GM19239 (cell line): Measurements from ENCODE around the gene SOD1.
"Not testable (repeated sequence)": the region's sequence is repeated elsewhere in the genome, so short reads cannot be mapped to it uniquely, and the experiment has no call there.

Source experiments
- DNase-seq: peaks from one replicate; pipeline ENCODE4 v3.0.0; 2011; ENCODE audit warnings: low spot score; ENCODE audit not compliant: insufficient read length
- FAIRE-seq: peaks from 2 replicates; lab custom pipeline; 2011; peaks lifted over from hg19 to GRCh38; lab: Jason Lieb, UNC

SOD1 gene

GRCh38 chr21:31654821-31655580, 4.5 kb upstream of the SOD1 start:
- DNase-seq, FAIRE-seq: not testable (repeated sequence)

- FAIRE-seq (no peak), DNase-seq (no peak)
These were observed 3.0 kb upstream of the SOD1 start for GRCh38 chr21:31656199-31657095.

GRCh38 chr21:31658053-31658452, 1.4 kb upstream of the SOD1 start:
- FAIRE-seq (no peak), DNase-seq (no peak)

- FAIRE-seq, result peak; percentile 66
- DNase-seq, result no peak
These were observed 282 bp upstream of the SOD1 start for GRCh38 chr21:31659286-31659535.

- no peak for FAIRE-seq
- no peak for DNase-seq
These were observed 719 bp downstream of the SOD1 start for GRCh38 chr21:31660259-31660565.

- no peak for DNase-seq
- FAIRE-seq, result no peak
These were observed 1.1 kb downstream of the SOD1 start for GRCh38 chr21:31660591-31660990.

GRCh38 chr21:31663584-31664249, 4.2 kb downstream of the SOD1 start:
- FAIRE-seq, result no peak
- DNase-seq, result no peak

GRCh38 chr21:31665397-31665796, 5.9 kb downstream of the SOD1 start:
- no peak for FAIRE-seq
- DNase-seq, result no peak

- DNase-seq, FAIRE-seq: not testable (repeated sequence)
These were observed 6.4 kb downstream of the SOD1 start for GRCh38 chr21:31665869-31666268.

GRCh38 chr21:31666445-31667010, 7.0 kb downstream of the SOD1 start:
- FAIRE-seq (no peak), DNase-seq (no peak)

GRCh38 chr21:31667132-31667531, 7.6 kb downstream of the SOD1 start:
- DNase-seq (no peak), FAIRE-seq (no peak)

- FAIRE-seq (no peak), DNase-seq (no peak)
These were observed 8.1 kb downstream of the SOD1 start for GRCh38 chr21:31667639-31668038.

- DNase-seq (no peak), FAIRE-seq (no peak)
These were observed 9.4 kb downstream of the SOD1 start for GRCh38 chr21:31668651-31669491.

- DNase-seq, result no peak
- no peak for FAIRE-seq
These were observed 10.6 kb downstream of the SOD1 start for GRCh38 chr21:31670070-31670469.

- FAIRE-seq (no peak), DNase-seq (no peak)
These were observed 11.7 kb downstream of the SOD1 start for GRCh38 chr21:31671146-31671716.

- FAIRE-seq (no peak), DNase-seq (no peak)
These were observed 12.4 kb downstream of the SOD1 start for GRCh38 chr21:31671931-31672330.

GRCh38 chr21:31673321-31673912, 13.9 kb downstream of the SOD1 start:
- FAIRE-seq (no peak), DNase-seq (no peak)

GRCh38 chr21:31675318-31675717, 15.8 kb downstream of the SOD1 start:
- FAIRE-seq (no peak), DNase-seq (no peak)

- no peak for DNase-seq
- FAIRE-seq, result no peak
These were observed 16.5 kb downstream of the SOD1 start for GRCh38 chr21:31675960-31676359.
